H1 (cell line): ENCODE measurements around the gene APOM. TPM values are rescaled to one million over a fixed set of nuclear protein-coding genes. Genes with fewer than 3 reads are reported as not detected.
A peak's percentile ranks its signal among the peaks of the same experiment; 100 is the strongest.

Experiments used
- ASH2L ChIP-seq: fragments of 200-600, 300-600 bp; sonication (generic); IDR thresholded peaks from one replicate; pipeline ENCODE4 v1.7.1; 2017; ENCODE audit warnings: low read length
- BCL11A ChIP-seq, 2 experiments: IDR thresholded peaks; one replicate each; pipeline ENCODE4 v1.6.1; 2011; ENCODE audit warnings: low read depth in 2 of 2, low read length in 2 of 2, mild to moderate bottlenecking in 2 of 2
- CHD2 ChIP-seq: IDR thresholded peaks from 2 replicates; pipeline ENCODE4 v1.6.1; 2012; ENCODE audit warnings: low read length, improper control_type of control experiment
- GABPA ChIP-seq: IDR thresholded peaks from 2 replicates; pipeline ENCODE4 v1.6.1; 2011; ENCODE audit warnings: mild to moderate bottlenecking, low read length, moderate library complexity, borderline replicate concordance; ENCODE audit not compliant: insufficient read depth
- GTF2F1 ChIP-seq: IDR thresholded peaks from 2 replicates; pipeline ENCODE4 v1.6.1; 2012; ENCODE audit warnings: low read depth, low read length, improper control_type of control experiment, borderline replicate concordance
- HDAC2 ChIP-seq, 2 experiments: fragments of 300-600 bp in 1 of 2; sonication (generic) in 1 of 2; IDR thresholded peaks; 2 replicates each; pipeline ENCODE4 v1.6.1; 2011 to 2012; ENCODE audit warnings: low read depth in 2 of 2, low read length in 2 of 2, mild to moderate bottlenecking in 2 of 2, moderate library complexity in 2 of 2, borderline replicate concordance in 1 of 2, inconsistent platforms in 1 of 2
- NANOG ChIP-seq: IDR thresholded peaks from 2 replicates; pipeline ENCODE4 v1.6.1; 2011; ENCODE audit warnings: low read length, low read depth, mild to moderate bottlenecking, inconsistent platforms; ENCODE audit not compliant: insufficient read depth, poor library complexity, severe bottlenecking
- NRF1 ChIP-seq: IDR thresholded peaks from 2 replicates; pipeline ENCODE4 v1.6.1; 2011; ENCODE audit warnings: mild to moderate bottlenecking, low read depth, low read length, improper control_type of control experiment
- POU5F1 ChIP-seq: IDR thresholded peaks from 2 replicates; pipeline ENCODE4 v1.6.1; 2011; ENCODE audit warnings: low read depth, mild to moderate bottlenecking, low read length, moderate library complexity
- RAD21 ChIP-seq, 2 experiments: IDR thresholded peaks in 1 of 2; conservative IDR thresholded peaks in 1 of 2; 2 replicates each; pipeline ENCODE4 v1.6.1; 2011; ENCODE audit warnings: low read depth in 2 of 2, low read length in 2 of 2, improper control_type of control experiment in 1 of 2, inconsistent platforms in 1 of 2, mild to moderate bottlenecking in 1 of 2, moderate library complexity in 1 of 2
- RFX5 ChIP-seq: IDR thresholded peaks from 2 replicates; pipeline ENCODE4 v1.6.1; 2011; ENCODE audit warnings: low read depth, low read length, improper control_type of control experiment, borderline replicate concordance
- RNF2 ChIP-seq: fragments of 200-900, 300-1000 bp; sonication (generic); IDR thresholded peaks from 2 replicates; pipeline ENCODE4 v1.7.1; 2016; ENCODE audit warnings: borderline replicate concordance, low read depth, mild to moderate bottlenecking, antibody characterized with exemption, low read length; ENCODE audit not compliant: poor library complexity, severe bottlenecking; ENCODE audit errors: missing control alignments
- SIN3A ChIP-seq, 2 experiments: IDR thresholded peaks in 1 of 2; conservative IDR thresholded peaks in 1 of 2; 2 replicates each; pipeline ENCODE4 v1.6.1; 2011 to 2012; ENCODE audit warnings: low read length in 2 of 2, improper control_type of control experiment in 1 of 2, low read depth in 1 of 2, mild to moderate bottlenecking in 1 of 2
- SP2 ChIP-seq: IDR thresholded peaks from 2 replicates; pipeline ENCODE4 v1.6.1; 2012; ENCODE audit warnings: mild to moderate bottlenecking, low read length, inconsistent platforms
- SP4 ChIP-seq: IDR thresholded peaks from 2 replicates; pipeline ENCODE4 v1.6.1; 2012; ENCODE audit warnings: low read length, inconsistent platforms
- SUZ12 ChIP-seq: fragments of 200-600 bp; sonication (generic); IDR thresholded peaks from 2 replicates; pipeline ENCODE4 v1.6.1; 2012; ENCODE audit warnings: mild to moderate bottlenecking, inconsistent platforms, low read length, moderate library complexity, mixed read lengths
- TBP ChIP-seq: IDR thresholded peaks from 2 replicates; pipeline ENCODE4 v1.6.1; 2011; ENCODE audit warnings: low read depth, low read length, improper control_type of control experiment
- TCF12 ChIP-seq: IDR thresholded peaks from 2 replicates; pipeline ENCODE4 v1.6.1; 2011; ENCODE audit warnings: low read depth, mild to moderate bottlenecking, low read length
- USF2 ChIP-seq: IDR thresholded peaks from 2 replicates; pipeline ENCODE4 v1.6.1; 2011; ENCODE audit warnings: low read length, improper control_type of control experiment
- YY1 ChIP-seq: IDR thresholded peaks from 2 replicates; pipeline ENCODE4 v1.6.1; 2011; ENCODE audit warnings: low read depth, mild to moderate bottlenecking, low read length
- ZNF274 ChIP-seq: IDR thresholded peaks from 2 replicates; pipeline ENCODE4 v1.7.0; 2012; ENCODE audit warnings: low read length, borderline replicate concordance; ENCODE audit errors: extremely low read depth
- polyA plus RNA-seq, 7 experiments: library from polyadenylated mRNA; depleted of rRNA in 3 of 7; stranded (reverse) in 5 of 7; unstranded in 2 of 7; fragments of >200 nt in 5 of 7; fragments of 200-250 nt in 2 of 7; gene quantifications; 1 replicate in 5 of 7; 2 replicates in 1 of 7; 4 replicates in 1 of 7; pipeline versions ENCODE4 v1.2.1 to v1.2.3, GENCODE V29; 2011 to 2013; ENCODE audit warnings: missing spikeins in 2 of 7, mixed read lengths in 2 of 7
- total RNA-seq: library from RNA; stranded (reverse); fragmentation: NEBNext Ultra II Directional; extraction: Animal tissue kit (Norgen Biotek cat#: 25700); gene quantifications from 2 replicates; pipeline ENCODE4 v1.2.1, GENCODE V29; 2021

APOM gene
- total and polyA plus RNA-seq, 2 of the 8 experiments (the other 6 are each of a cell fraction or from before 2014, with no cell fraction given) = 3.4 to 12.0 TPM

GRCh38 chr6:31619805-31620585 is 35.7 kb upstream of the APOM start (continued):
- TF ChIP-seq CHD2 (no peak; the same call in 1 of the 2 replicates), HDAC2 (IDR thresholded peaks at IDR 0.05; ENCODE audit: borderline replicate concordance in 1 of 2, low read depth in 2 of 2, low read length in 2 of 2) (no peak), GABPA (no peak), ASH2L (peak; percentile 9), ZNF274 (no peak), RFX5 (no peak), POU5F1 (no peak), RNF2 (no peak), NRF1 (0 out of 2 replicates have a peak, but pooled peaks have one; percentile 15), SUZ12 (no peak), YY1 (no peak), SP2 (no peak), TCF12 (no peak), SIN3A (conservative IDR thresholded peaks at IDR 0.05 in 1 of 2, IDR thresholded peaks at IDR 0.05 in 1 of 2; ENCODE audit: low read depth in 1 of 2, low read length in 2 of 2) (no peak), USF2 (no peak), TBP (peak; percentile 89; the same call in 1 of the 2 replicates), NANOG (no peak), GTF2F1 (peak; percentile 65; the same call in 1 of the 2 replicates), RAD21 (IDR thresholded peaks at IDR 0.05 in 1 of 2, conservative IDR thresholded peaks at IDR 0.05 in 1 of 2; ENCODE audit: low read depth in 2 of 2, low read length in 2 of 2) (no peak), SP4 (peak; percentile 90), BCL11A (IDR thresholded peaks at IDR 0.05; ENCODE audit: low read depth in 2 of 2, low read length in 2 of 2) (no peak)
